GM15510 (cell line): Measurements from ENCODE around the gene CPE.

Experiments used
- POLR2A ChIP-seq: IDR thresholded peaks from 3 replicates; pipeline ENCODE4 v1.6.1; 2011; ENCODE audit warnings: borderline replicate concordance; ENCODE audit not compliant: insufficient read length; ENCODE audit errors: extremely low read depth

CPE gene

GRCh38 chr4:165461159-165461821, 82.5 kb downstream of the CPE start:
- no peak for TF ChIP-seq POLR2A

- no peak for TF ChIP-seq POLR2A
Measured at GRCh38 chr4:165462009-165462408, 83.2 kb downstream of the CPE start.

- TF ChIP-seq POLR2A: no peak
Measured at GRCh38 chr4:165464376-165464775, 85.6 kb downstream of the CPE start.

- no peak for TF ChIP-seq POLR2A
Measured at GRCh38 chr4:165464813-165465381, 86.1 kb downstream of the CPE start.

- TF ChIP-seq POLR2A: no peak
Measured at GRCh38 chr4:165470009-165470408, 91.2 kb downstream of the CPE start.

GRCh38 chr4:165472943-165473676, 94.3 kb downstream of the CPE start:
- TF ChIP-seq POLR2A: no peak

- no peak for TF ChIP-seq POLR2A
Measured at GRCh38 chr4:165474784-165475705, 96.2 kb downstream of the CPE start.

GRCh38 chr4:165475706-165476070, 96.9 kb downstream of the CPE start:
- no peak for TF ChIP-seq POLR2A

- TF ChIP-seq POLR2A: no peak
Measured at GRCh38 chr4:165476214-165477098, 97.6 kb downstream of the CPE start.

GRCh38 chr4:165477799-165478198, 99.0 kb downstream of the CPE start:
- TF ChIP-seq POLR2A: no peak

GRCh38 chr4:165478260-165478659, 99.5 kb downstream of the CPE start:
- no peak for TF ChIP-seq POLR2A

- TF ChIP-seq POLR2A: no peak
Measured at GRCh38 chr4:165481053-165481835, 102.4 kb downstream of the CPE start.

GRCh38 chr4:165489786-165490185, 111.0 kb downstream of the CPE start:
- TF ChIP-seq POLR2A: no peak
